SK-N-MC (cell line): ENCODE measurements around the gene NDUFS6.

Experiments
- EZH2 ChIP-seq: fragments of 200-600 bp; sonication (generic); IDR thresholded peaks from one replicate; pipeline ENCODE4 v1.6.1; 2017; ENCODE audit warnings: antibody characterized with exemption
- POLR2AphosphoS5 ChIP-seq: IDR thresholded peaks from 2 replicates; pipeline ENCODE4 v1.6.1; 2012; ENCODE audit warnings: mild to moderate bottlenecking, low read depth, low read length, borderline replicate concordance

DNA sequence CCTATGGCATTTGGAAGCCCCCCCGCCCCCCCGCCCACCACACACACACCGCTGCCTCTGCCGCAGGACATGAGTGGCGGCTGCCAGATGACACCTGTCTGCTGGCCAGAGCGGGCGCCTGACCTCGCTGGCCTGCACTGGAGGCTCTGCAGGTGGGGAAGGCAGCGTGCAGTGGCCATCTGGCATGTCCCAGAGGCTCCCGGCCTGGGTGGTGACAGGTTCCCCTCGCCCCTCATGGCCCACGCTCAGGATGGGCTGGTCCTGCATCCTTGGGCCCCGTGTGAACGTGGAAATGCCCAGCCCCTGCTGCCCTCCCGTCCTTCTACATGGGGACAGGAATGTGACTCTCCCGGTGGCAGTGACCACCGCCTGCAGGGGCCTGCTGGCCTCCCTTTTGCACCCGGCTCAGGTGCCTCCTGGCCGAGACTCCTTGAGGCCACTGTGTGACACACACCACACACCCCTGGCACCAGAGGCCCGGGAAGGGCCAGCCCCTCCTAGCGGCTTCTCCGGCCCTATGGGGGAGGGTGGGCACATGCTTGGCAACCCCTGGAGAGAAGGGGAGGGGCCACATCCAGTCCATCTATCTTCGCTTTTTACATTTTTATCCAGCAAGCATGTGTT lies 51.2 kb downstream of the NDUFS6 start:
- TF ChIP-seq POLR2AphosphoS5 (no peak), EZH2 (no peak)
